Astrocyte (in vitro differentiated cells and primary cell): ENCODE measurements around the gene PGGHG.
A peak's percentile ranks its signal among the peaks of the same experiment; 100 is the strongest.

Experiments
- EZH2 ChIP-seq: IDR thresholded peaks from 2 replicates; pipeline ENCODE4 v1.6.1; 2012; ENCODE audit warnings: mild to moderate bottlenecking, low read length, inconsistent platforms; ENCODE audit not compliant: insufficient read depth
- TF ChIP-seq, protein P1 (sequence below): IDR thresholded peaks from 2 replicates; pipeline ENCODE4 v1.5.1; 2011; ENCODE audit warnings: low read depth, mild to moderate bottlenecking, inconsistent platforms, low read length, moderate library complexity; ENCODE audit not compliant: insufficient read depth

DNA sequence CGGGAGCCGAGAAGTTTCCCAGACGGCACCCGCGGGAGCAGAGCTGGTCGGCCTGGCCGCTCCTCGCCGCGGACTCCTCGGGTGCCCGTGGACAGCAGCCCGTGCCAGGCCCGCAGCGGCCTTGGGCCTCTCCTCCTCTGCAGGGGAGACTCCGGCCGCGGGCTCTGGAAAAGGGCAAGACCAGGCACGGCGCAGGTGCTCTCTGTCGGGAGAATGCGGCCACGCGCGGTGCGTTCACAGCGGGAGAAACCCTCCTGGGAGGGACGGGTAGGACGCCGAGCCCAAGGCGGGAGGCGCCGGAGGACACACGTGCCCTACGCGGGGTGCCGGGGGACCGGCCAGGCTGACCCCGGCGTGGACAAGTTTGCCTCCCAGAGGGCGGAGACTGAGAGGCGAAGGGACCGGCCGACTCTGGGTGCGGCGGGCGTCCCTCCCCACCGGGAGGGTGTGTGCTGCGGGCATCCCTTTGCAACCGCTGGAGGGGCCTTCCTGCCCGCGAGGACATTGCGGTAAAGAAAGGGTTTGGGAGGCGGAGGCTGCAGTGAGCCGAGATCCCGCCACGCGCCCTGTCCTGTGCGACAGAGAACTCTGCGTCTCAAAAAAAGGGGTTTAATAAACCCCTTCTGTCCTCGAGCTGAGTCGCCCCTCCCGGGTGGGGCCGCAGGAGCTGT, 27.2 kb downstream of the PGGHG start:
- TF ChIP-seq, protein P1, sequence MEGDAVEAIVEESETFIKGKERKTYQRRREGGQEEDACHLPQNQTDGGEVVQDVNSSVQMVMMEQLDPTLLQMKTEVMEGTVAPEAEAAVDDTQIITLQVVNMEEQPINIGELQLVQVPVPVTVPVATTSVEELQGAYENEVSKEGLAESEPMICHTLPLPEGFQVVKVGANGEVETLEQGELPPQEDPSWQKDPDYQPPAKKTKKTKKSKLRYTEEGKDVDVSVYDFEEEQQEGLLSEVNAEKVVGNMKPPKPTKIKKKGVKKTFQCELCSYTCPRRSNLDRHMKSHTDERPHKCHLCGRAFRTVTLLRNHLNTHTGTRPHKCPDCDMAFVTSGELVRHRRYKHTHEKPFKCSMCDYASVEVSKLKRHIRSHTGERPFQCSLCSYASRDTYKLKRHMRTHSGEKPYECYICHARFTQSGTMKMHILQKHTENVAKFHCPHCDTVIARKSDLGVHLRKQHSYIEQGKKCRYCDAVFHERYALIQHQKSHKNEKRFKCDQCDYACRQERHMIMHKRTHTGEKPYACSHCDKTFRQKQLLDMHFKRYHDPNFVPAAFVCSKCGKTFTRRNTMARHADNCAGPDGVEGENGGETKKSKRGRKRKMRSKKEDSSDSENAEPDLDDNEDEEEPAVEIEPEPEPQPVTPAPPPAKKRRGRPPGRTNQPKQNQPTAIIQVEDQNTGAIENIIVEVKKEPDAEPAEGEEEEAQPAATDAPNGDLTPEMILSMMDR = no peak
- peak; percentile 100 for TF ChIP-seq EZH2
